ENCODE results near the gene ELOB. TPM values are rescaled to one million over a fixed set of nuclear protein-coding genes. Genes with fewer than 3 reads are reported as not detected.

The ELOB gene
- total RNA-seq, 1 experiment from 2014 or later, result 319 TPM

- Histone ChIP-seq H4K20me1 (ENCODE audit: control insufficient read depth, insufficient read depth, insufficient read length) (no peaks in the 10 kb centered on the region), H3K79me2 (ENCODE audit: insufficient read depth, low read length) (peaks cover 9% of the 10 kb centered on the region; the same call in 1 of the 2 replicates), H3K23me2 (ENCODE audit: insufficient read length, low read depth, low read length, poor library complexity, severe bottlenecking) (no peaks in the 10 kb centered on the region), H3K27ac (ENCODE audit: insufficient read length, low read depth, low read length) (no peak overlapping the region), H3K4me2 (ENCODE audit: insufficient read depth, insufficient read length, low read length) (no peak overlapping the region), H3K9me3 (ENCODE audit: control insufficient read depth, low read depth, low read length) (no peaks in the 10 kb centered on the region), H3K4ac (ENCODE audit: low read depth, low read length) (no peak overlapping the region), H3K27me3 (ENCODE audit: insufficient read depth, low read length) (no peaks in the 10 kb centered on the region), H2BK120ac (ENCODE audit: low read depth, low read length, poor library complexity, severe bottlenecking) (no peak overlapping the region), H3K14ac (ENCODE audit: insufficient read depth, low read length) (no peak overlapping the region), H2BK12ac (ENCODE audit: insufficient read length, low read depth, low read length) (no peak overlapping the region), H2AFZ (ENCODE audit: low read length) (no peak overlapping the region), H2BK5ac (ENCODE audit: insufficient read length, low read length) (no peak overlapping the region), H3K79me1 (ENCODE audit: insufficient read depth, low read depth, low read length, poor library complexity, severe bottlenecking) (peaks cover 23% of the 10 kb centered on the region), H2AK5ac (ENCODE audit: insufficient read length, low read length) (no peak overlapping the region), H3K56ac (ENCODE audit: insufficient read length, low read depth, low read length) (no peak overlapping the region), H3K9ac (ENCODE audit: extremely low read depth, insufficient read length, low read length) (no peak overlapping the region), H3K18ac (ENCODE audit: insufficient read length, low read depth, low read length) (no peak overlapping the region), H2BK15ac (ENCODE audit: low read depth, low read length) (no peak overlapping the region), H3K4me1 (ENCODE audit: insufficient read depth, low read length) (no peaks in the 10 kb centered on the region), H2BK20ac (ENCODE audit: low read depth, low read length, poor library complexity, severe bottlenecking) (no peak overlapping the region), H4K5ac (ENCODE audit: insufficient read length, low read depth, low read length) (no peak overlapping the region), H4K8ac (replicated peaks; ENCODE audit: insufficient read length, low read depth, low read length) (no peak overlapping the region), H3T11ph (ENCODE audit: low read length) (no peak overlapping the region), H4K91ac (ENCODE audit: insufficient read length, low read depth, low read length) (no peak overlapping the region), H3K23ac (ENCODE audit: insufficient read length, low read depth, low read length) (no peak overlapping the region)
- no peak overlapping the region for H3K27ac Mint-ChIP-seq
- peaks cover 0 to 9% of the 10 kb centered on the region in 2 experiments; a peak in 2 of 4 replicates for H3K4me1 Mint-ChIP-seq
- WGBS (ENCODE audit: extremely low coverage, insufficient read length, low lambda C conversion rate), result no CpG with 5 or more reads among the region's 6 CpGs
- peaks cover 96 to 100% (median 100%) of the 10 kb centered on the region in 3 experiments for H3K36me3 Mint-ChIP-seq (ENCODE audit: insufficient read depth in 1 of 3, low read depth in 3 of 3)
- no peaks in the 10 kb centered on the region for H3K27me3 Mint-ChIP-seq (ENCODE audit: low read depth)
- no peak for TF ChIP-seq CTCF (conservative IDR thresholded peaks at IDR 0.05)
- H3K9me3 Mint-ChIP-seq, result peaks cover 34 to 57% of the 10 kb centered on the region in 2 experiments
- H3K4me3 Mint-ChIP-seq, result no peak overlapping the region
- DNase-seq, result no peak
Observed at GRCh38 chr16:2763173-2763572, 13.9 kb downstream of the ELOB start.
